HG03280 (cell line): ENCODE data around the gene ATL2.
"Not testable (repeated sequence)": the region's sequence is repeated elsewhere in the genome, so short reads cannot be mapped to it uniquely, and the experiment has no call there.

Experiments used
- ATAC-seq: cut with Tn5 transposase; IDR thresholded peaks from one replicate; pipeline ENCODE4 v1.9.1; 2021; ENCODE audit warnings: mild to moderate bottlenecking, moderate library complexity; ENCODE audit not compliant: unreplicated experiment

The ATL2 gene

DNA sequence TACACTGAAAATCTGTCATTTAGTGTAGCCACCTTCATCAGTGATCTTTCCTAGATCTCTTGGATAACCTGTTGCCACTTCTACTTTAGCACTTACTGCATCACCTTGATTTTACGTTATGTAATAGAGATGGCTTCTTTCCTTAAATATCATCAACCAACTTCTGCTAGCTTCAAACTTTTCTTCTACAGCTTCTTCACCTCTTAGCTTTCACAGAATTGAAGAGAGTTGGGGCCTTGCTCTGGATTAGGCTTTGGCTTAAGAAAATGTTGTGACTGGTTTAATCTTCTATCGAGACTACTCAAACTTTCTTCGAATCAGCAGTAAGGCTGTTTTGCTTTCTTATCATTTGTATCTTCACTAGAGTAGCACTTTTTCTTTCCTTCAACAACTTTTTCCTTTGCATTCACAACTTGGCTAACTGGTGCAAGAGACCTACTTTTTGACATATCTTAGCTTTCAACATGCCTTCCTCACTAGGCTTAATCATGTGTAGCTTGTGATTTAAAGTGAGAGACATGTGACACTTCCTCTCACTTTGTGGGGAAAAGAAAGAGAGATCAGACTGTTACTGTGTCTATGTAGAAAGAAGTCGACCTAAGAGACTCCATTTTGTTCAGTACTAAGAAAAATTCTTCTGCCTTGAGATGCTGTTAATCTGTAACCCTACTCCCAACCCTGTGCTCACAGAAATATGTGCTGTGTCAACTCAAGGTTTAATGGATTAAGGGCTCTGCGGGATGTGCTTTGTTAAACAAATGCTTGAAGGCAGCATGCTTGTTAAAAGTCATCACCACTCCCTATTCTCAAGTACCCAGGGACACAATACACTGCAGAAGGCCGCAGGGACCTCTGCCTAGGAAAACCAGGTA is 99.6 kb downstream of the ATL2 start:
- ATAC-seq: no peak

DNA sequence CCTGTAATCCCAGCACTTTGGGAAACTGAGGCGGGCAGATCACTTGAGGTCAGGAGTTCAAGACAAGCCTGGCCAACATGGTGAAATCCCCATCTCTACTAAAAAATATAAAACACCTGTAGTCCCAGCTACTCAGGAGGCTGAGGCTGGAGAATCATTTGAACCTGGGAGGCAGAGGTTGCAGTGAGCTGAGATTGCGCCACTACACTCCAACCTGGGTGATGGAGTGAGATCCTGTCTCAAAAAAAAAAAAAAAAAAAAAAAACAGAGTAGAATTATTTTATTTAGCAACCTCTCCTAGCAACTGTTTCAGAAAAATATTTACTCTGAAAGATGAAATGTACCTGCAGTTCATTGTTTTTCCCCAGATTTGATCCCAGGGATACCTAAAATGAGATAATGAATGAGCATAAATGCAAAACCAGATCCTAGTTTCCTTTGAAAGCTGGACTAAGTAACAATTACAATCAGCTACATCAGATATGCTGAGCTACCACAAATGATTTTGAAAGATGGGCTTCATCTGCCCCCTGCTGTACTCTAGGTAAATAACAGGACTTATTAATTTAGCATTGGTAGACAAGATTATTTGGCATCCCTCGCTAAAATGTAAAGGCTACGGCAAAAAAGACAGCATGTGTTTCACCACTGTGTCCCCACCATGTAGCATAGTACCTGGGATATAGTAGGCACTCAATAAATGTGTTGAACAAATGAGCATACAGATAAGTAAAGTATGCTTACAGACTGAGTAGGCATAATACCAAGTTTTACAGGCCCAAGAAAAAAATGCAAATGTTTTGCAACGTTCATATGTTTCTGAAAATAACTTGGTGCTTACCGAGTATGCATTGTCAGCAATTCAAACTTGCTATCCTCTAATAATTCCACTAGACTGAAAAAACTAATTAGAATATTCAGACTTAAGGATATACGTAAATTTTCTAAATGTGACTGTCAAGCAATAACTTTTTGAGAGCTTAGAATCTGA is 102.5 kb downstream of the ATL2 start:
- ATAC-seq: peak; percentile 51

DNA sequence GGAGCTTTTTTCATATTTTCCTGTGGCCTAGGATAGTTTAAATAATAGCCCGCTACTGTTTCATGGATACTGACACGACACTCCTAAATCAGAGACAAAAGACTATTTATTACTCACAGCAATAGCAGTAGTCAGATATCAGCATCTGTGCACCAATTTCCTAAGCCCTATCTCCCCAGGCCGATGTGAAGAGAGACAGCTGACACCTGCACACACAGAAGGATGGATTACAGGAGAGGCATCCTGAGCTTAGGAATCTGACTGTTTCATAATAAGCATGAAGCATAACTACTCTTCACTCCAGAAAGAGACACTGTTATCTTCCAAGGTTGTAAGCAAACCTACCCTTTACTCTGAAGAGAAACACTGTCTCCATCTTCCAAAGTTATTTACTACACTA is 105.4 kb downstream of the ATL2 start:
- no peak for ATAC-seq

DNA sequence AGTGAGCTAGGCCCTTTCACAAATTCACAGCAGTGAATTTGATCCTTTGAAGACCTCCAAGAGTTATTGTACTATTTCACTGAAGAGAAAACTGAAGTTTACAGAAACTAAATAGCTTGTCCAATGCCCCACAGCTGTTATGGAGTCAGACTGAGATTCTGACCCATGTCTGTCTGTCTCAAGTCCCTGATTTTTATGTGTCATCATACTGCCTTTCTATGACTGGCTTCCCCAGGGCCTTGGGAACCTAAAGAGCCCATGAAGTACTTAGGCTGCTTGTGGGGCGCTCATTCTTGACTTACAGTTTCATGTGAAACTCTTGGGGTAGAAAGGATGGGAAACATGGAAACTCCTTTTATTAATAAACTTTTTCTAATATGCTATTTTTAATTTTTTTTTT is 107.7 kb downstream of the ATL2 start:
- no peak for ATAC-seq

DNA sequence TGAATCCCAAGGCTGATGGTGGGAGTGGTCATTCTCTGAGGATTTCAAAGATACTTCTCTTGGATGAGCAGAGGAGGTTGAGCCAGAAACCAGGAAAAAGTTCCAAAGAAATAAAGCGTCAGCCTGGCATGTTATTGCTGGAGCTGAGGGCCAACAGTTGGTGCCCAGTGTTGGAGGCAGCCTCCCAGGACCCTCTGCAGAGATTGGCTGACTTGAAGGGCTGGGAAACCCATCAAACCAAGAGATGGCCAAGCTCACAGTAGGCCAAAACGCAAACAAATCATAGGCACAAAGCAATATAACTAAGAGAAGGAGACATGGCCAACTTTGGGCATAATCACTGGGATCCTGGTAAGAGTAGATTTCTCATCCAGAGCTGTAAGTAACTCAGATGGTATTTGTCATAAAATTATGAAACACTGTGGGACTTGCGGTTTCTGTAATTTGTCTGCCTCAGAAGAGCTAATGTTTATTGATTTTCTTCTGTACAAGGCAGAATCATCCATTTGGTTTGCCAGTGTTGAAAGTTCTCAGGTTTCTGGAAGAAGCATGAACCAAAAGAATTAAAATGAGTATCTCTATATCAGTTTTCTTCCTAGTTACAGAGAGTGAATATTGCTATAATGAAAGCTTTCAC is 108.3 kb downstream of the ATL2 start:
- ATAC-seq: no peak

DNA sequence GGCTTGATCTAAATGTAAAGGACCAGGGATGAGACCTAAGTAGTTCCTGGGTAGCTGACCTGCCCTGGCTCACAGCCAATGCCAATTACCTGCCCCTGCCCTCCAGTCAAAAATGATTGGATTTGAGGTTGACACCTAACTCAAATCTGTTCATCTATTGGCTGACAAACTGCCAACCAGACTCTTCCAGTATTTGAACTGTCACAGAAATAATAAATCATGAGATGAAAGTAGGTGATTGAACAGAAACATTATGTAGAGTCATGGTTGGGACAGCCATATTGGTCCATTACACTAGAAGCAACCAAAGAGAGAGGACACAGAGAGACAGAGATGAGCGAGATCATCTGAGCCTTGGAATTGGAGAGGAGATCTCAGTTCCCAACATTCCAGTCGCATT is 109.1 kb downstream of the ATL2 start:
- ATAC-seq: no peak

DNA sequence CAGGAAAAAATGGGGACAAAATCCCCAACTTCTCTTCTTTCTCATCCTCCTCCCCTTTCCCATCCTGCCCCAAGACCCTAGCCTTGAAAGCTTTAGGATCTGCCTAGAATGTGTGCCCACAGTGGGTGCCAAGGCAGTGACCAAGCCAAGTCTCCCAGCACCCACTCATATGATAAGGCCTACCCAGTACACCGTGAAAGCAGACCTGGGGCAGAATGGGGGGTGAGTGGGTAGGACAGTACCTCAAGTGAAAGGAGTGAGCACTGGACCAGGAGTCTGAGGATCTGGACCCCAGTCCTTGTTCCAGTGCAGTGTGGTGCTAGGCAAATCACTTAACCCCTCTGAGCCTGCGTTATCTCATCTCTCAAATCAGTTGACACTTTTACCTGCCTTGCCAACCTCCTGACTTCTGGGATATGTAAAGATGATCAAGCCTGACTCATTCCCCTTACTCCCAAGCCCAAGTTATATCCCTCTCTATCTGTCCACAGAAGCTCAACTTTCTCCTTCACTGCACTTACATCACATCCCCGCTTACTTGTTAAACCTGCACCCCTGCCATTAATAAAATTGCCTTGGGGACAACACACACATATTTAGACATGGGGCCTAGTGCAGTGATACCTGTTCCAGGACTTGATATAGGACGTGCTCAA is 109.7 kb downstream of the ATL2 start:
- ATAC-seq: no peak

DNA sequence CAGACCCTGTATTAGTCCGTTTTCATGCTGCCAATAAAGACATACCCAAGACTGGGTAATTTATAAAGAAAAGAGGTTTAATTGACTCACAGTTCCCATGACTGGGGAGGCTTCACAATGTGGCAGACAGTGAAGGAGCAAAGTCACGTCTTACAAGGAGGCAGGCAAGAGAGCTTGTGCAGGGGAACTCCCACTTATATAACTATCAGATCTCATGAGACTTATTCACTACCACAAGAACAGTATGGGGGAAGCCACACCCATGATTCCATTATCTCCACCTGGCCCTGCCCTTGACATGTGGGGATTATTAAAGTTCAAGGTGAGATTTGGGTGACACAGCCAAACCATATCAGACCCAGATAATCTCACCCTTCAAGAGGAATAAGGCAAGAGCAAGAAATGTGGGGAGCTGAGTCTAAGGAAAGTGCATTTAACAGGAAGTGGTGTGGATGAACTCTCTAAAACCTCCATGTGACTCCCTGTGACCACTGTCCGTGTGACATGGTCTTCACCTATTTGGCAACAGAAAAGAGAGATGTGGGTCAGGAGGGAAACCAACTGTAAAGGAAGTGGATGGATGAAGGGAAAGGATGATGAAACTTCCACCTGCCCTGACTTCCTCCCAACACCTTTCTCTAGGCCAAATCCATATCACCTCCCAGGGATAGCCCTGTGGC is 110.6 kb downstream of the ATL2 start:
- no peak for ATAC-seq

DNA sequence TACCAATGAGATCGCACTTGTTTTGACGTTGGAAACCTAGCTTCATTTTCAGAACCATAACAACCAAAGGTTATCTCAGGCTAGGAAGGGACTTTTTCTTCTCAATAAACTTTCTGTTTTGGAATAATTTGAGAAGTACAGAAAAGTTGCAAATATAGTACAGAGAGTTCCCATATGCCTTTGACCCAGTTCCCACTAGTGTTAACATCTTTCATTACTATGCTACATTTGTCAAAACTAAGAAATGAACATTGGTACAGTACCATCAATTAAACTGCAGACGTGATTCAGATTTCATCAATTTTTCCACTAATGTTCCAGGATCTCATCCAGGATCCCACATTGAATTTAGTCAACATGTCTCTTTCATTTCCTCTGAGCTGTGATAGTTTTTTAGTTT is 111.6 kb downstream of the ATL2 start:
- no peak for ATAC-seq

DNA sequence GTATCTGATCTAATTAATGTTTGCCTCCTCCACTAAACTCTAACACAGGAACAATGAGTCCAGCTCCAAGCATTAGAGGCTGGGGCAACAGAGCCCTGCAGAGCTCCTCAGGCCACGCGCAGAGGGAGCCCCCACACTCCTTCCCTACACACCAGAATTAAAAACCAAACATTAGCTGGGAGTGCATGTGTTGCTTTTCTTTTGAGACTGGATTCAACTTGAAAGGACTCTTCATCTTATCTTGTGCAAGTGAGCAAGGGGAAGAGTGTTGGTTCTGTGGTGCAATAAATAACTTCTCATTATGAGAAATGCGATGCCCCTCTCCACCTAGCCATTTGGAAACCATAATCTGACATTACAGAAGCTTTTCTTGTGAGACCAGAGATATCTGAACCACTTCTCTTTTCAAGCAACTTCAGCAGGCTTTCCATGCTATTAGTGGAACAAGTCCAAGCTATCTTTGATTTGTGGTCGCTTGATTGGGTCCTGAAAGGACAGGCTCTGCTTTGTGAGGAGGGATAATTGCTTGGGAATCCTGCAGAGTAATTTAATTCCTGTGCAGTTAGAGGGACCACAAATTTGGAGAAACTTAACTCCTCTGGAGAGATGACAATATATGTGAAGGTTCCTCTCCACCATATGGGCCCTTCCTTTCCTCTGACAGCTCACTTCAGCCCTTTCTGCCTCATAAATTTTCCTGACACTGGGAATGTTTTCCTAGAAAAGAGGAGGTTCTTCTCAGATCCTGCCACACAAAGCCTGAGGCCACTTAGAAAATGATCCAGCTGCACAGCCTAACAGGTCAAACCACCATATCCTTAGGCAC is 112.5 kb downstream of the ATL2 start:
- ATAC-seq: no peak

DNA sequence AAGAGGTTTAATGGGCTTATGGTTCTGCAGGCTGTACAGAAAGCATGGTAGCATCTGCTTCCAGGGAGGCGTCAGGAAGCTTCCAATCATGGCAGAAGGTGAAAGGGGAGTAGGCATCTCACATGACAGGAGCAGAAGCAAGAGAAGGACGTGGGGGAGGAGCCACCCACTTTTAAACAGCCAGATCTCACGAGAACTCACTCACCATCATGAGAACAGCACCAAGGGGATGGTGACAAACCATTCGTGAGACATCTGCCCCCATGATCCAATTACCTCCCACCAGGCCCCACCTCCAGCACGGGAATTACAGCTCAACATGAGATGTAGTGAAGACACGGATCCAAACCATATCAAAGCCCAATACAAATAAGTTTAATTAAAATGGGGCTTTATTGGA is 113.8 kb downstream of the ATL2 start:
- no peak for ATAC-seq

DNA sequence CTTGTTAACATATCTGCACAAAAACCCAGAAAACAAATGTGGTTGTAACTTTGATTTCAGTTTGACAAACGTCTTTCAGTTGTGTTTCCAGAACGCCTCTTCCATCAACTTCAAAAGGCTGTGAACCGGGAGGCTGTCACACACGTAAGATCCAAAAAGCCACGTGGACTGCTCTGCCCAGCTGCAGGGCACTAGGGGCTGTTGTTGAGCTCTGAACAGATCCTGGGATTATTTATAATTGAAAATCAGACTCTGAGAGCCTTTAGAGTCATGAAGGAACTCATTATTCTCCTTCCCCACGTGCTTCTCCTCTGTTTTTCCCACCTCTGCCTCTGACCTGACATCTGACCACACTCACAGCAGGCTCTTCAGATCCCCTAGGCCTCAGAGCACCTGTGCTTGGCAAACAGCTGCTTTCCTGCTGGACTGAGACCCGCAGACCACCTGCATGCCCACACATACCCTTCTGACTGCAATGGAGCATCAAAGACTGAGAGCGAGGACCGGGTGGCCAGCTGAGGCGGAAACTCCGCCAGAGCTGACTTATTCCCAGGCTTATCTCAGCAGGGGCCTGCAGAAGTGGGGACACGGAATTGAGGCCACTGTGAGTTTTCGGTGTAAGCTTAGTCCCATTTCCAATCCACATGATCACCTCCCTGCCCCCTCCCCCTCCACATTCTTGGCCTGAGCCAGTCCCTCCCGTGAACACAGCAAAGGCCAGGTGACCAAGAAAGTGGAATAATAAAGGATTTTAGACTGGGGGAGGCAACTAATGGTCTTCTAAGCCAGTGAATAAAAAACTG is 114.8 kb downstream of the ATL2 start:
- peak; percentile 68 for ATAC-seq

DNA sequence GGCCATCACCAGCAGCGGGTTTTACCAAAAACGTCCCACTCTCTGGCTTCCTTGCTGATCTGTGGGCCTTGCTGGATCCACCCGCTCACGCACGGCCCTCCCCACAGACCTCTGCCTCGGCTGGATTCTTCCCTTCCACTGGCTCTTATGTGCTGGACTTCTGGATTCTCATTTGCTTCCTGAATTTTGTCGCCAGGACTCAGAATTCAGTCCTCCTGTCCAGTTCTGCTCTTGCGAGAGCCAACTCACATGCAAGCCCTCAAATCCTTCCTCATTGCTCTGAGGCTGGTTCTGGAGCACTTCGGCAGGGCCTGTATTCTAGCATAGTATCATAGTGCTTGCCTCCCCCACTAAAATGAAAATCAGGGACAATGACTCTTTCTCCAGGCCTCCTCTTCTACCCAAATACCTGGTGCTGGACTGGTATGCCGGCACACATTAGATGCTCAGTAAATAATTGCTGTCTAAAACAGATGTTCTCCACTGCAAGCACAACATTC is 115.5 kb downstream of the ATL2 start:
- ATAC-seq: no peak

DNA sequence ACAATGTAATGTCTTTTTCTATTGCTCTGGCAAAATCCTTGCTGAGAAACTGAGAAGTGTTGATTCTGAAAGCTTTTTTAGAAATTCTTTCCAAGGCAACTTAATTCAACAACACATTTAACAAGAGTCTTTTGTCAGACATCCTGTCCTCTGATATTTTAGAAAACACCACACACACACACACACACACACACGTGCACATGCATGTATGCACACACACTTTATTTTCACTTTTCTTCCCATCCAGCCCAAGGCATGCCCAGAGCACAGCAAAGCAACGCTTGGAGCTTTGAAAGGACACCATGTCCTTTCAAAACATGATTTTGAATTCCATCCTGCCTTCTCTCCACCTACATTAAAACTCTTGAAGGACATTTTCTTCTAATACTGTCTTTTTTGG is 116.1 kb downstream of the ATL2 start:
- ATAC-seq: no peak

DNA sequence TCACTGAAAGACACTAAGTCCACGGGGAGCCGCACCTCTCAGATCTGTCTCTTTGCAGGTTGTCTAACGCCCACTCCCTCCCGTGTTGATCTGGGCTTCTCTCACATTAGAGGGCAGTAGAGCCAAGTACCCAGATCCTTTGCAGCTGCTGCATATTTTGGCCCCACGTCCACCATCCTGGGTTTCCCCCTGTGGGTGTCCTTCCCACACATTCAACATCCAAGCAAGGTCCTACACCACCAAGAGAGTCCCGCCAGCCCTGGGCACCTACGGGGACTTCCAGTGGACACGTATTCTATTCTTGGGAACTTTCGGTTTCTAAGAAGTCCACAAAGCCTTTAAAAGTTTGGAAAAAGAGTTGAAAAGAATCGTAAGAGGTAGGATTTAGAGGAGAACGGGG is 116.6 kb downstream of the ATL2 start:
- no peak for ATAC-seq

DNA sequence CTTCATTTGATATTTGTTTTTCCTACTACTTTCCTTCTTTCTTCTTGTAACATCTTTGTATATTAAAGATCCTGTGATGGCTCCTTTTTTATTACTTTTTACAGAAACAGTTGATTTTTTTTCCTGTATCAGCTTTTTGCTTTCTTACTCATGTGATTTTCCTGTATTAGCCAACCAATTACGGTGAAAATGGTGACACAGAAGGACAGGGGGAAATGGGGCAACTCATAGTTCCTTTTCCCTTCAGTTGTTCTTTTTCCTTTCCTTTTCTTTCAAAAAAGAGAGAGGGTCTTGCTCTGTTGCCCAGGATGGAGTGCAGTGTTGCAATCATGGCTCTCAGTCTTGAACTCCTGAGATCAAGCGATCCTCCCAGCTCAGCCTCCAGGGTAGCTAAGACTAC is 117.8 kb downstream of the ATL2 start:
- no peak for ATAC-seq

DNA sequence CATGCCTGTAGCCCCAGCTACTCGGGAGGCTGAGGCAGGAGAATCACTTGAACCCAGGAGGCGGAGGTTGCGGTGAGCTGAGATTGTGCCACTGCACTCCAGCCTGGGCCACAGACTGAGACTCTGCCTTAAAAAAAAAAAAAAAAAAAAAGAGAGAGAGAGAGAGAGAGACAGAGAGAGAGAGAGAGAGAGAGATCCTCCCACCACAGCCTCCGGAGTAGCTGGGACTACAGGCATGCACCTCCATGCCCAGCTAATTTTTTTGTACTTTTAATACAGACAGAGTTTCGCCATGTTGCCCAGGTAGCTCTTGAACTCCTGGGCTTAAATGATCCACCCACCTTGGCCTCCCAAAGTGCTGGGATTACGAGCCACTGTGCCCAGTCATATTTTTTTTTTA is 119.4 kb downstream of the ATL2 start:
- ATAC-seq: not testable (repeated sequence)

DNA sequence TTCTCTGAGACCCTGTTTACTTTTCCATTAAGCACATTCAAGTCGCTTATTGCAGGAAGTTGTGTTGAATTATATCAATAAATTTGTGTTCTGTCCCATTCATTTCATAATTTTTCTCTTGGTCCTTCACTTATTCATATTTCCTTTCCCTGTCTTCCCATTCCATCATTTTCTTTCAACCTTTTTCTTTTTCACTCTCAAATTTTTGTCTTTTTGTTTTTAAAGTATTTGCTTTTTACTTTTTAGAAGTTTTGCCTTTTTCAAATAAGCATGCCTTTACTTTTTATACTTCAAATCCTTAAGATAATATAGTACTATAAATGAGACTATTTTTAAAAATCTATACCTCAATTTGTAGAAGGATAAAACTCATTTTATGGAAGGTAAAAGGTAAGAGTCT is 120.5 kb downstream of the ATL2 start:
- ATAC-seq: no peak
